ENCODE results near the gene DLST.

DLST gene

GRCh38 chr14:74897642-74898041 is 15.9 kb downstream of the DLST start:
- DNase-seq: no peak

- DNase-seq: no peak
These were observed 16.4 kb downstream of the DLST start for GRCh38 chr14:74898083-74898482.

- no peak for DNase-seq
These were observed 17.0 kb downstream of the DLST start for GRCh38 chr14:74898694-74899093.

GRCh38 chr14:74902941-74903705 is 21.4 kb downstream of the DLST start:
- no peak for DNase-seq

- DNase-seq: no peak
These were observed 23.2 kb downstream of the DLST start for GRCh38 chr14:74904635-74905503.

- peak; percentile 69 for DNase-seq
These were observed 24.0 kb downstream of the DLST start for GRCh38 chr14:74905595-74906142.

- no peak for DNase-seq
These were observed 25.3 kb downstream of the DLST start for GRCh38 chr14:74906925-74907521.

GRCh38 chr14:74907744-74908143 is 26.0 kb downstream of the DLST start:
- no peak for DNase-seq

- no peak for DNase-seq
These were observed 27.2 kb downstream of the DLST start for GRCh38 chr14:74908861-74909341.

- no peak for DNase-seq
These were observed 27.8 kb downstream of the DLST start for GRCh38 chr14:74909501-74909900.

GRCh38 chr14:74909911-74910310 is 28.2 kb downstream of the DLST start:
- DNase-seq: no peak

- no peak for DNase-seq
These were observed 28.8 kb downstream of the DLST start for GRCh38 chr14:74910556-74910955.

- DNase-seq: no peak
These were observed 29.5 kb downstream of the DLST start for GRCh38 chr14:74911221-74911620.

GRCh38 chr14:74911704-74912103 is 30.0 kb downstream of the DLST start:
- no peak for DNase-seq

GRCh38 chr14:74912111-74912510 is 30.4 kb downstream of the DLST start:
- DNase-seq: no peak

GRCh38 chr14:74912801-74913200 is 31.1 kb downstream of the DLST start:
- DNase-seq: no peak

GRCh38 chr14:74913393-74913910 is 31.7 kb downstream of the DLST start:
- no peak for DNase-seq

- DNase-seq: no peak
These were observed 32.4 kb downstream of the DLST start for GRCh38 chr14:74913986-74914573.

GRCh38 chr14:74915426-74915825 is 33.7 kb downstream of the DLST start:
- DNase-seq: no peak

GRCh38 chr14:74915826-74916225 is 34.1 kb downstream of the DLST start:
- DNase-seq: no peak

- DNase-seq: no peak
These were observed 35.4 kb downstream of the DLST start for GRCh38 chr14:74917178-74917543.

- no peak for DNase-seq
These were observed 35.9 kb downstream of the DLST start for GRCh38 chr14:74917646-74918081.

GRCh38 chr14:74918380-74918779 is 36.7 kb downstream of the DLST start:
- no peak for DNase-seq
